Stromal cell of bone marrow (primary cell): Measurements from ENCODE around the gene DTD2.

Experiments used
- DNase-seq: peaks from one replicate; pipeline ENCODE4 v3.0.0-alpha.2; 2012; ENCODE audit warnings: low read depth

DTD2 gene

GRCh38 chr14:31405106-31405505 is 52.2 kb downstream of the DTD2 start:
- no peak for DNase-seq

- no peak for DNase-seq
Observed at GRCh38 chr14:31403707-31404106, 53.6 kb downstream of the DTD2 start.

- no peak for DNase-seq
Observed at GRCh38 chr14:31402764-31403439, 54.4 kb downstream of the DTD2 start.

- no peak for DNase-seq
Observed at GRCh38 chr14:31401369-31401932, 55.9 kb downstream of the DTD2 start.

- DNase-seq = no peak
Observed at GRCh38 chr14:31400031-31400638, 57.2 kb downstream of the DTD2 start.
